Activated CD8-positive, alpha-beta memory T cell treated with anti-CD3 and anti-CD28 coated beads, Interleukin-2, amount 50 U/mL, for 24 hours (primary cell): Measurements from ENCODE around the gene LYAR.
"Not testable (repeated sequence)": the region's sequence is repeated elsewhere in the genome, so short reads cannot be mapped to it uniquely, and the experiment has no call there.

Experiments used
- DNase-seq: peaks from one replicate; pipeline ENCODE4 v3.0.0-alpha.2; 2020; ENCODE audit errors: extremely low read depth

LYAR gene

DNA sequence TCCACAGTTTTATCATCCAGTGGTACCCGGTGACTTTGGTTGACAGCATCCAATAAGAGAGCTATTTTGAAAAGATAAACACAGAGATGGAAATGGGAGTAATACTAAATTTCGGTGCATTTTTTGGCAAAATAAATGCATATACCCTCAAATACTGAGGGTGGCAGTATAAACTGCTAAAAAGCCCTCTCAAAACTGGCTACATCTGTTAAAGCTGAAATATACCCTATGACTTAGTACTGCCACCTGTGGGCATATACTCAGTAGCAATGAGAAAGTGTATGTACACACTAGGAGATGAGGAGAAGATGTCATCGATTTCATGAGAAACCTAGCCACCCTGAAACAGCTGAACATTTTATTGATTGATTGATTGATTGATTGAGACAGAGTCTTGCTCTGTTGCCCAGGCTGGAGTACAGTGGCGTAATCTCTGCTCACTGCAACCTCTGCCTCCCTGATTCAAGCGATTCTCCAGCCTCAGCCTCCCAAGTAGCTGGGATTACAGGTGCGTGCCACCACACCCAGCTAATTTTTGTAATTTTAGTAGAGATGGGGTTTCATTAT lies 29.7 kb downstream of the LYAR start:
- DNase-seq: no peak

DNA sequence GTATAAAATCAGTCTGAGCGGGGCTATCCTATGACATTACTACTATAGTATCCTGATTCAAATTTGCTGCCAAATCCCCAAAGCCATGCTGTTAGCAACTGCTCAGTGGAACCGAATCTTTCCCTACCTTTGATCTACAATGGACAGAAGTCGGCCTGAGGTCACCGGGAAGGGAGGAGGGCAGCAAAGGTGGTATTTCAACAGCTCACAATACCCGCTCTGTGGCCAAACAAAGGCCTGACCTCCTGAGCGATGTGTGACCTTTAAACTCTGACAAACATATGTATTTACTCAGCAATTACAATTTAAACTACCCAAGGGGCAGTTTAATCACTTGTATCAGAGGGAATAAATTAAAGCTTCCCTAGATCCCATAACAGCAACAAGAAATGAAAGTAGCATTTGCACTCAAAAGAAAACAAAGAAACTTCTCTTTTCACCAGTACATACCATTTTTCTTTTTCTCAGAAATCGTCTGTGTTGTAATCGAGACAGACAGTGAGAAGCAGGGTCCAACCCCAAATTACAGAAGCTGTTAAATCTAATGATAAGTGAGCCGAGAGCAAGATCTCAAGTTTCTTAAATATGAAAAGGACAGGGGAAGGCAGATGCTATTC lies 30.4 kb downstream of the LYAR start:
- DNase-seq: no peak

DNA sequence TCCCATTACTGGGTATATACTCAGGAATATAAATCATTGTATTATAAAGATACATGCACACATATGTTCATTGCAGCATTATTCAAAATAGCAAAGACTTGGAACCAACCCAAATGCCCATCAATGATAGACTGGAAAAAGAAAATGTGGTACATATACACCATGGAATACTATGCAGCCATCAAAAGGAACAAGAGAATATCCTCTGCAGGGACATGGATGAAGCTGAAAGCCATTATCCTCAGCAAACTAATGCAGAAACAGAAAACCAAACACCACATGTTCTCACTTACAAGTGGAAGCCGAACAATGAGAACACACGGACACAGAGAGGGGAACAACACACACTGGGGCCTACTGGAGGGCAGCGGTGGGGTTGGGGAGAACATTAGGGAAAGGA lies 32.2 kb downstream of the LYAR start:
- not testable (repeated sequence) for DNase-seq

DNA sequence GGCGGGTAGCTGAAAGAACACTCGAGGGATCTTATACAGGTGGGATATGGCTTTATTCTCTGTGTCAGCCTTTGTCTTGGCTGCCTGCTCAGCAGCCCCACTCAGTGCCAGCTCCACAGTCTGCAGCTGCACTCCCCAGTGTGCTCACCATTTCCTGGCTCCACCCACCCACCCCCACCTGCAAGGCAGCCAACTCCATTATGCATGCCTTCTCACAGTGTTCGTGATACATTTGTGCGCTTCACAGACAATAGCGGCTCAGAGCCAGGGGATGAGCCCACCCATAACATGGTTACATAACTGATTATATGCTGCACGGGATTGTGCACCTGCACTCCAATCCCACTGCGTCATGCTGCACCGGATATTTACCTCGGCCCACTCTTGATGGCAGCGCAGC lies 33.2 kb downstream of the LYAR start:
- no peak for DNase-seq

DNA sequence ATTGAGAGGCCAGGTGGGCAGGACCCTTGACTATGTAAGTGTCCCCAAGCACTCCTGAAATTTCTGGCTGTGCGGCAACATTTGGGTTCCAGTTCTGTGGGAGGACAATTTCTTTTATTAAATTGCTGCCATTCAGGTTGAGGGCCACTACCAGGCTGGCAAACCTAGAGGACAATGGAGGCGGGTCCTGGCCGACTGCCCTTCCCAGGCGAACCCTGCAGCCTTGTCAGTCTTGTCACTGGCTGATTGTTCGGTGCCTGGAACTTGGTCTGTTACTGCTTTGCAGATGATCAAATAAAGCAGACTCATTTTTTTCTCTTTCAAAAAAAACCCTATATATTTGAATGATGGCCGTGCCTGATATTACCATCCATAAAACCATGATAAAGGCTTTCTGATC lies 35.3 kb downstream of the LYAR start:
- no peak for DNase-seq

DNA sequence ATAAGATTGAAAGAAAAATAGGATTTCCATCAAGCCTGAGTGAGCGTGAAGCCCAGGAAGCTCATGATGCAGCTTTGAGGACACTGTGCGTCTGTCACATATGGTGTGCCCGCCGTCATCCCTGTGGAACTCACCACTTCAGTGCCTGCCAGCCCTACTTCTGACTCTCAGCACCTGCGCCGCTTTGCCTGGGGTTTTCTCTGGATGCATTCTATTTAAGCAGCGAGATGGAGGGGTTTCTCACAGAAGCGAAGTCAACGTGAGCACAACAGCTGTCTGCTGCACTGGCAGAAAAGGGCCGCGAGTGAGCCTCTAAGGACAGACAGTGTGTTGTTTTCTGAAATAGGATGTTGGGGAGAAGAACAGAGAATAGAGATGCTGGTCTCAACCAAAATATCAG lies 35.8 kb downstream of the LYAR start:
- no peak for DNase-seq

DNA sequence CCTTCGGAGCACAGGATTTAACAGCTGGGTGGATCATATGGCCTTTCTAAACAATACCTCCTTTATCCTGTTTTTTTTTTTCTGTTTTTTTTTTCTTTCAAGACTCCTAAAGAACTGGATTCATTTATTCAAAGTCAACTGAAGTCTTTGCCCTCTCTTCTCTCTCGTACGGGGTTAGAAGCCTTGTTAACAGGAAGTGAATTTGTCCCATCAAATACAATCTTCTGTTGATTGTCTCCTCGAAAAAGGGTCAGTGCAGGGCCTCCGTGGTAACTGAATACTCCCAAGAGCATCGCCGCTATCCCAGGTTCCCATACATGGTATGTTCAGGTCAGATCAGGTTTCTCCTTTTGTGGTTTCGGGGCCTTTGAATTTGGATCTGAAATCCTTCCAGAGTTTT lies 40.1 kb downstream of the LYAR start:
- DNase-seq: no peak

DNA sequence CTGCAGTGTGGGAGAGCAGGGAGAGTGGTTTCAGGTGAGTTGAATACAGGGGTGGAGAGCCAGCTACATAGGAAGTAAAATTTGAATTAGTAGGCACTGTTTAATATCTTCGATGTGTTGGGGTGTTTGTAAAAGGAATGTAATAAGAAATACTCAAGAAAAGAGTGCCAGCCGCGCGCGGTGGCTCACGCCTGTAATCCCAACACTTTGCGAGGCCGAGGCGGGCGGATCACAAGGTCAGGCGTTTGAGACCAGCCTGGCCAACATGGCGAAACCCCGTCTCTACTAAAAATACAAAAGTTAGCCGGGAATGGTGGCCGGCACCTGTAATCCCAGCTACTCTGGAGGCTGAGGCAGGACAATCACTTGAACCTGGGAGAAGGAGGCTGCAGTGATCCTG lies 40.6 kb downstream of the LYAR start:
- DNase-seq: not testable (repeated sequence)

DNA sequence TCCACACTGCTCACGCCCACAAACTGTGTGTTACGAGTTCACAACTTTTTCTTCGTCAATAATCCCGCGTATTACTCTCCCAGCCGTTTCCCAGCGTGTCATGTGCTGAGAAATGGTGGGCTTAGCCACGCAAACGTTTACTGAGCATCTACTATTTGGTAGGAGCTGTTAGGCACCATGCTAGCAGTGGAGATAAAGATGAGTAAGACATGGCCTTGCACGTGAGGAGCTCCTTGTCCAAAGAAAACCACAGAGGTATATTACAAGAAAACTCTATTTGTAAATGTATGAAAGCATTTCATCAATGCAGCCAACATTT lies 41.1 kb downstream of the LYAR start:
- DNase-seq: no peak

DNA sequence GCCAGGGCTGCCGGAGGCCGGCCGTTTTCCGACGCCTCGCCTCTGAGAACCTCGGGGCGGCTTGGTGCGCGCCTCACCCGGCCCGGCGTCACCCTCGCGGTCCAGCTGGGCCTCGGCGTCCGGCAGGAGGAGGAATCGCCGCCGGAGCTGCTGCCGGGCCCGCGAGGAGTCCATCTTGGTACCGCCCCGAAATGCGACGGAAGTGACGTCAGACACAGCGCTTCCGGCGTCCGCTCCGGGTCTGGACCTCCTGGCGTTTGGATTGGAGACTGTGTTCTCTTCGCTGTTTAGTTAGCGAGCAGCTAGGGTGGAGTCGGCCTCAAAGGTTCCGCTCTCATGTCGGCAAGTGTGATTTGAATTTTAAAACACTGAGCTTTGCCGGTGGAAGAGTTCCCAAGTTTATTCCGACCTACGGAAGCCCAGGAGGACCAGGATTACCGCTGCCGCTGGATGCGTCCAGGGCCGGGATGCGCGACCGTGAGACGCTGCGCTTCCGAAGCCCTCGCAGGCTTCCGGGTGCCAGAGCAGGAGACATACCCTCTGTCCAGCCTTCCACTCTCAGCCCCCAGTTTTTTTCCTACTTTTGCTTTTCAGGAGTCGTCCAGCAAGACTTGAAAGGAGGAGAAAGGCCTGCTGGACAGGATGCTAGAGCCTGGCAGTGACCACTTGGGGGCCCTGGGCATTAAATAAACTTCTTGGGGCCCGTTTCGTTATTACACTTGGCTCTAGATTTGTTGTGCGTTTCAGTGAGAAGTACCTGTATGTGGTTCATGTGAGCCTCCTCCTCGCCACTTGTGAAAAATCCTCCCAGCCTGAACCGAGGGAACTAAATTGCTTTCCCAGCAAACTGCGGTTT lies 41.7 kb downstream of the LYAR start, which contains the start of gene TMEM128:
TSS of gene TMEM128 (minus strand) at position 195 of the 856 bp plus-strand sequence. CDS start at position 174, 21 bp downstream.
- DNase-seq: peak; percentile 82

DNA sequence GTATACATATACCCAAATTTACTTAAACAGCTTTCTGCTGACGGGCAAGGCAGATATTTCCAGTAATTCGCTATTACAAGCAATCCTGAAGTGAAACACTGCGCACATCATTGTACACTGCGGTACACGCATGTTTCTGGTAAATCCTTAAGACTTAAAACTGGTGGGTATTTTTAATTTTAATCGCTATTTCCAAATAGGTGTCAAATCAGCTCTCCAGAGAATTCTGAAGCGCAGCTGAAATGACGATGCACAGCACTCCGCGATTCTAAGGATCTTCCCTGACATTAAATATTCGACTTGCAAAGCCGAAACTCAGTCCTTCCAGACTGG lies 42.3 kb downstream of the LYAR start:
- no peak for DNase-seq

DNA sequence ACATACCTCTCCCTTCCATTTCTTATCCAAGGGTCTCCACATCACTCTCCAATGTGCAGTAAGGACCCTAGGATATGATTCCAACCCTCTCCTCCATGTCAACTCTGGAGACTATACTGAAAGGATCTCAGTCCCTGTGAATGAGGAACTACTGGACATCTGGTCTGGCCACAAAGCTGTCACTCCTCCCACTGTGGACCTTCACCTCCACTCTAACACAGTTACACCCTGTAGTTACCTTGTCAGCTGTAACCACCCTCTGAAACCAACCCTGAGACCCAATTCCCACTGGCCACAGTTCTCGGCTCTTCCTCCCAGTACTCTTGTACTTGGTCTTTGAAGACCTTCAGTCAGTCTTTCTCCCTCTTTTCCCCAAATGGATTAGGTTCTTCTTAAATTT lies 44.8 kb downstream of the LYAR start:
- no peak for DNase-seq

DNA sequence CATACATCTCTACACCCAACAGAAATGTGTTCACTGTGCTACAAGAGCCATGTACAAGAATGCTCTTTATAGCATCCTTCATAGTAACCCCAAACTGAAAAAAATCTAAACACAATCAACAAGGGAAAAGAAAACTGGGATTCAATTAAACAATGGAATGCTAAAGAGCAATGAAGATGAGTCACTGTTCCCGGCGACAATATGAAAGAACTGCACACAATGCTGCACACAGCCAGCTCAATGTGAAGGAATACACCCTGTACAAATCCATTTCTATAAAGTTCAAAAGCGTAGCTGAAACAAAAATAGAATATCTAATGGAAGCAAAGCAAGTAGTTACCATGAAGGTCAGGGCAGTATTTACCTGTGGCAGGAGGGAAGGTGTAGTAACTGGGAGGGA lies 50.4 kb downstream of the LYAR start:
- DNase-seq: not testable (repeated sequence)

DNA sequence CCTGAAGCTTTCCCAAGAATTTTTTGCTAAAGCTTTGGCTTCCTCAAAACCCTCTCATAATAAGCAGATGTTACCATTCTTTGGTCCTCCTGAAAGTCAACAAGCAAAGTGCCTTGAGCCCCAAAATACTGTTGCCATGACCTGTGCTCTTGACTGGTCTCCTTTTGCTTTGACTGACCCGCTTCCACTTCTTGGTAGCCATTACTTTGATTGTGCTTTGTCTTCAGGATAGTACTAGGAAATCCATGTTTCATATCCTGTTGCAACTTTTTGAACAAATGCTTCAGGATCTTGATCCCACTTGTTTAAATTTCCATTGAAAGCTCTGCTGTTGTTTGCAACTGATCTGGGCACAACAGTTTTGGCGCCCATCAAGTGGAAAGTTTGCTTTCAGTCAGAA lies 56.3 kb downstream of the LYAR start:
- DNase-seq: no peak

DNA sequence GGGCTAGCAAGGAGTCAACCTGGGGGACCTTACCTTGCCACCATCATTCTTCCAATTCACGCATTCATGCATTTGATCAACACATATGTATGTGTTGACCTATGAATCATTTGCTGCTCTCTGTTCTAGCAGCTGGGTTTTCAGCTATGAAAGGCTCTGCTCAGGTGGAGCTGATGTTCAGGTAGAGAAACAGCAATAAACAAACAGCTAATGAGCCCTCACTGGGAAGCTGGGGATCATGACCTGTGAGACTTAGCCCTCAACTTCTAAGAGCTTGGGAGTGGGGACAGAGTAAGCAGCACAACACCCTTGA lies 61.6 kb downstream of the LYAR start:
- DNase-seq: no peak

DNA sequence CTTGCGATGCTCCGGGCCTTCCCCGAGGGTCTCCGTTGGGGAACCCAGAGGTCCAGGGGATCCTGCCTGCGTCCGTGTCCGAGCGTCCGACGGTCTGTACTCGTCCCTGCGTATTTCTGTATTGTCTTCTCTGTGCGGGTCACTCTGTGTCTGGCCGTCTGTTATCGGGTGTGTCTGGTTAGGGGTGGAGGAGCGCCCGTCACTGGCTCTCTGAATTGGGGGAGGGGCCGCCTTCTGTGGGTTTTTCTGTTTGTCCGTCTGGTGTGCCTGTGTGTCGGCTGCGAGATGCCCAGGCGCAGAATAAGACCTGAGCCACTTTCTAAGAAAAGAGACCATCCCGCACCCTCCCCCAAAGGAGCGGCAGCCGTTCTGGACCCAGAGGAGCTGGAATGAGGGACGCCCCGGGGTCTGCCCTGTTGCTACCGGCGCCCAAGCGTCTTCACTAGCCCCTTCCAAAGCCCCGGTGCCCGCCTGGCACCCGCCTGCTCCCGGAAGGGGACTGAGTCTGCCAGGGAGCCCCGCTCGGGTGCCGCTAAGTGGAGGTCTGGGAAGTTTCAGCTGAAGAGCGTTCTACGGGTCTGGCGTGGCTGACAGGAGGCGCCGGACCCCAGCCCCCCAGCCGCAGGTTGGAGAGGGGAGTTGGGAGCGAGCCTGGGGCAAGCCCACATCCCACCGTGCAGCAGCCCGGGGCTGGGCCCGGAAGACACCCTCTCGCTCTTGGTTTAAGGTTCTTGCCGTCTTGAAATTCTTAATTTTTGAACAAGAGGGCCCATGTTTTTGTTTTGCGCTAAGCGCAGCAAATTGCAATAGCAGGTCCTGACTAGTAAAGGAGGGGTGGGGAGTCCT lies 62.2 kb downstream of the LYAR start:
- DNase-seq: no peak

DNA sequence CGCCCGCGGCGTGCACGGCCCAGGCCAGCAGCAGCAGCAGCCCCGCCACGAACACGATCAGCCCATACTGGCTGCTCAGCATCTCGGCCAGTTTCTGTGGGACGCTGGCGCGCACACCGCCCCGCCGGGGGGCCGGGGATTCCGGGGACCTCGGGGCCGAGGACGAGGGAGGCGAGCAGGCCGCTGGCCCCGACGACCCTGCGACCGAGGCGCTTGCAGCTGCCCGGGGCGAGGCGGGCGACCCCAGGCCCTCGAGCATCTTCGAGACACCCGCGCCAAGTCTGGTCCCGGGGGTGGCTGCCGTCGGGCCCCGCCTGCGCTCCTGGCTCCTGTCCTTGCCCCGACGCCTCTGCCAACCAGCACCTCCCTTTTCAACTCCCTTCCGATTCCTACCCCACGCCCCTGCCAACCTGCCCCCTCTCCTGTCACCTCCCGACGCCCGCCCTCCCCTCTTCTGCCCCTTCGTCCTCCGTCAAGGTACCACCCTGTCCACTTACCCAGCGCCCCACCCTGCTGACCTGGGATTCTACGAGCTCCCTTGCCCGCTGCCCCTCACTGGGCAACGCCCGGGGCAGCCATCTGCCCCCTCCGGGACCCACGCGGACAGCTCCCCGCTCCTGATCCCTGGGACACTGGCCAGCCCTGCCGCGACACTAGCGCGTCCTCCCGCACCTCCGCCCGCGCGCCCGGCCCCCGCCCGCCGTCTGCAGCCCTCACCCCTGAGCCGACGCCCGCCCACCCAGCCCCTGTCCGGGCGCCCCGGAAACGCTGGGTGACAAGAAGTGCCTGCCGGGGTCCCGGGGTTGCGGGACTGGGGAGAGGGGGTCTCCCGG lies 63.1 kb downstream of the LYAR start, which contains the start of gene OTOP1:
TSS of gene OTOP1 (minus strand) at position 324 of the 833 bp plus-strand sequence. CDS start at position 259, 65 bp downstream.
- no peak for DNase-seq

DNA sequence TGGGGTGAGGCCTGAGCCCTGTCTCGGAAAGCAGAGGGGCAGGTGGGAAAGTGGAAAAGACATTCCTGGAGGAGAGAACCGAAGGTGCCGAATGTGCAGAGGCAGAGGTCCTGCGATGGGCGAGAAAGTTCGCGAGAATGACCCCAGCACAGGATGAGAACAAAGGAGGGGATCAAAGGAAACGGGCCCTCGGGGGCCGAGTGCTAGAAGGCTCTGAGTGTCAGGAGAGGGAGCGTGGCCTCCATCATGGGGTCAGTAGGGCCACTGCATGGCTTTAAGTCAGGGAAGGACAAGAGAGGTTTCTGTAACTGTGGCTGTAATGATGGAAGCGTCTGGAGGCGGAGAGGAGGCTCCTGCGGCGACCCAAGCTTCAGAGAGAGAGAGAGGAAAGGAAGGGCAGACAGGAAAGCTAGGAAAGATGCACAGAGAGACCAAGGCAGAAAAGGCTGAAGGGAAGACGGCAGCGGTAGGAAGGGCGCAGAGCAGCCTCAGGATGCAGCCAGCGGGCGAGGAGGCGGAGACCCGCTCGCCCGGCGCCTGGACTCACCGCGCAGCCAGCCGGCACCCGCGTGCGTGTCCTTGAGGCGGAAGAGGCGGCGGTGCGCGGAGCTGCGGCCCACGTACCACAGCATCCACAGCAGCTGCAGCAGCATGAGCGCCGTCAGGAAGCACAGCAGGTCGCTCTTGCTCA lies 63.9 kb downstream of the LYAR start:
- no peak for DNase-seq
